WTC11 (cell line): Measurements from ENCODE around the gene GSN.

ENCODE experiments used
- CREM ChIP-seq: sonication (generic); formaldehyde crosslinking; IDR thresholded peaks from 2 replicates; pipeline ENCODE4 v1.8.1; 2022; ENCODE audit warnings: mild to moderate bottlenecking, missing genetic modification reagents, moderate library complexity
- ETV6 ChIP-seq: sonication (generic); formaldehyde crosslinking; IDR thresholded peaks from 2 replicates; pipeline ENCODE4 v1.8.1; 2022; ENCODE audit warnings: mild to moderate bottlenecking, missing genetic modification reagents
- FOXJ3 ChIP-seq: sonication (generic); formaldehyde crosslinking; IDR thresholded peaks from 2 replicates; pipeline ENCODE4 v1.9.0; 2021; ENCODE audit warnings: missing genetic modification reagents, mild to moderate bottlenecking, borderline replicate concordance
- IRF2 ChIP-seq: sonication (generic); formaldehyde crosslinking; IDR thresholded peaks from 2 replicates; pipeline ENCODE4 v1.8.0; 2022; ENCODE audit warnings: low read depth, missing genetic modification reagents, borderline replicate concordance
- JUN ChIP-seq: sonication (generic); formaldehyde crosslinking; IDR thresholded peaks from 2 replicates; pipeline ENCODE4 v1.8.0; 2023; ENCODE audit warnings: mild to moderate bottlenecking, missing genetic modification reagents
- MXD4 ChIP-seq: fragments of 250-450 bp; sonication (Bioruptor Pico); IDR thresholded peaks from 2 replicates; pipeline ENCODE4 v1.8.0; 2021; ENCODE audit warnings: mild to moderate bottlenecking, moderate library complexity, borderline replicate concordance
- ZBTB43 ChIP-seq: sonication (generic); formaldehyde crosslinking; IDR thresholded peaks from 2 replicates; pipeline ENCODE4 v1.8.1; 2023; ENCODE audit warnings: mild to moderate bottlenecking, missing genetic modification reagents
- TF ChIP-seq, protein P1 (sequence below): fragments of 200-600 bp; IDR thresholded peaks from 2 replicates; pipeline ENCODE4 v1.8.0; 2022; ENCODE audit warnings: antibody characterized with exemption
- TF ChIP-seq, protein P2 (sequence below): sonication (generic); formaldehyde crosslinking; IDR thresholded peaks from 2 replicates; pipeline ENCODE4 v1.8.0; 2022; ENCODE audit warnings: mild to moderate bottlenecking, missing genetic modification reagents

- TF ChIP-seq, protein P1, sequence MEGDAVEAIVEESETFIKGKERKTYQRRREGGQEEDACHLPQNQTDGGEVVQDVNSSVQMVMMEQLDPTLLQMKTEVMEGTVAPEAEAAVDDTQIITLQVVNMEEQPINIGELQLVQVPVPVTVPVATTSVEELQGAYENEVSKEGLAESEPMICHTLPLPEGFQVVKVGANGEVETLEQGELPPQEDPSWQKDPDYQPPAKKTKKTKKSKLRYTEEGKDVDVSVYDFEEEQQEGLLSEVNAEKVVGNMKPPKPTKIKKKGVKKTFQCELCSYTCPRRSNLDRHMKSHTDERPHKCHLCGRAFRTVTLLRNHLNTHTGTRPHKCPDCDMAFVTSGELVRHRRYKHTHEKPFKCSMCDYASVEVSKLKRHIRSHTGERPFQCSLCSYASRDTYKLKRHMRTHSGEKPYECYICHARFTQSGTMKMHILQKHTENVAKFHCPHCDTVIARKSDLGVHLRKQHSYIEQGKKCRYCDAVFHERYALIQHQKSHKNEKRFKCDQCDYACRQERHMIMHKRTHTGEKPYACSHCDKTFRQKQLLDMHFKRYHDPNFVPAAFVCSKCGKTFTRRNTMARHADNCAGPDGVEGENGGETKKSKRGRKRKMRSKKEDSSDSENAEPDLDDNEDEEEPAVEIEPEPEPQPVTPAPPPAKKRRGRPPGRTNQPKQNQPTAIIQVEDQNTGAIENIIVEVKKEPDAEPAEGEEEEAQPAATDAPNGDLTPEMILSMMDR = no peak
- TF ChIP-seq FOXJ3 (CRISPR knock-in tag) (no peak), IRF2 (no peak), MXD4 (CRISPR knock-in tag) (no peak), CREM (CRISPR knock-in tag) (no peak), ETV6 (CRISPR knock-in tag) (no peak), JUN (CRISPR knock-in tag) (no peak), ZBTB43 (CRISPR knock-in tag) (no peak)
- TF ChIP-seq, protein P2, sequence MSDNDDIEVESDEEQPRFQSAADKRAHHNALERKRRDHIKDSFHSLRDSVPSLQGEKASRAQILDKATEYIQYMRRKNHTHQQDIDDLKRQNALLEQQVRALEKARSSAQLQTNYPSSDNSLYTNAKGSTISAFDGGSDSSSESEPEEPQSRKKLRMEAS = no peak
These were observed 1.1 kb downstream of the GSN start for GRCh38 chr9:121268851-121269641.
